GM12865 (cell line): ENCODE results near the gene RIPOR3.

Experiments used
- DNase-seq: peaks from one replicate; pipeline ENCODE4 v3.0.0; 2010; ENCODE audit warnings: low read depth
- H3K4me3 ChIP-seq: 2 replicates; pipeline ENCODE4 v1.5.1; 2011; ENCODE audit warnings: mild to moderate bottlenecking, low read depth, low read length, control low read depth
- CTCF ChIP-seq: IDR thresholded peaks from 2 replicates; pipeline ENCODE4 v1.5.1; 2011; ENCODE audit warnings: low read length, control low read depth, low read depth, inconsistent platforms; ENCODE audit not compliant: insufficient read depth; ENCODE audit errors: missing control alignments

The RIPOR3 gene, protein sequence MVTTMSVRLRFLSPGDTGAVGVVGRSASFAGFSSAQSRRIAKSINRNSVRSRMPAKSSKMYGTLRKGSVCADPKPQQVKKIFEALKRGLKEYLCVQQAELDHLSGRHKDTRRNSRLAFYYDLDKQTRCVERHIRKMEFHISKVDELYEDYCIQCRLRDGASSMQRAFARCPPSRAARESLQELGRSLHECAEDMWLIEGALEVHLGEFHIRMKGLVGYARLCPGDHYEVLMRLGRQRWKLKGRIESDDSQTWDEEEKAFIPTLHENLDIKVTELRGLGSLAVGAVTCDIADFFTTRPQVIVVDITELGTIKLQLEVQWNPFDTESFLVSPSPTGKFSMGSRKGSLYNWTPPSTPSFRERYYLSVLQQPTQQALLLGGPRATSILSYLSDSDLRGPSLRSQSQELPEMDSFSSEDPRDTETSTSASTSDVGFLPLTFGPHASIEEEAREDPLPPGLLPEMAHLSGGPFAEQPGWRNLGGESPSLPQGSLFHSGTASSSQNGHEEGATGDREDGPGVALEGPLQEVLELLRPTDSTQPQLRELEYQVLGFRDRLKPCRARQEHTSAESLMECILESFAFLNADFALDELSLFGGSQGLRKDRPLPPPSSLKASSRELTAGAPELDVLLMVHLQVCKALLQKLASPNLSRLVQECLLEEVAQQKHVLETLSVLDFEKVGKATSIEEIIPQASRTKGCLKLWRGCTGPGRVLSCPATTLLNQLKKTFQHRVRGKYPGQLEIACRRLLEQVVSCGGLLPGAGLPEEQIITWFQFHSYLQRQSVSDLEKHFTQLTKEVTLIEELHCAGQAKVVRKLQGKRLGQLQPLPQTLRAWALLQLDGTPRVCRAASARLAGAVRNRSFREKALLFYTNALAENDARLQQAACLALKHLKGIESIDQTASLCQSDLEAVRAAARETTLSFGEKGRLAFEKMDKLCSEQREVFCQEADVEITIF

GRCh38 chr20:50690650-50691572 lies at the start of gene RIPOR3:
Gene RIPOR3, minus strand, starts transcription at chr20:50691542. Its CDS starts 414 bp downstream, at chr20:50691128.
- no peak for DNase-seq
- no peak within 1 kb of the TSS for H3K4me3 ChIP-seq
- TF ChIP-seq CTCF: no peak

- no peak for DNase-seq
- TF ChIP-seq CTCF: no peak
- H3K4me3 ChIP-seq: no peak overlapping the region
Observed at GRCh38 chr20:50737352-50737751, 46.0 kb upstream of the RIPOR3 start.

GRCh38 chr20:50735813-50736212 lies 44.5 kb upstream of the RIPOR3 start:
- no peak for TF ChIP-seq CTCF
- no peak overlapping the region for H3K4me3 ChIP-seq
- no peak for DNase-seq

DNA sequence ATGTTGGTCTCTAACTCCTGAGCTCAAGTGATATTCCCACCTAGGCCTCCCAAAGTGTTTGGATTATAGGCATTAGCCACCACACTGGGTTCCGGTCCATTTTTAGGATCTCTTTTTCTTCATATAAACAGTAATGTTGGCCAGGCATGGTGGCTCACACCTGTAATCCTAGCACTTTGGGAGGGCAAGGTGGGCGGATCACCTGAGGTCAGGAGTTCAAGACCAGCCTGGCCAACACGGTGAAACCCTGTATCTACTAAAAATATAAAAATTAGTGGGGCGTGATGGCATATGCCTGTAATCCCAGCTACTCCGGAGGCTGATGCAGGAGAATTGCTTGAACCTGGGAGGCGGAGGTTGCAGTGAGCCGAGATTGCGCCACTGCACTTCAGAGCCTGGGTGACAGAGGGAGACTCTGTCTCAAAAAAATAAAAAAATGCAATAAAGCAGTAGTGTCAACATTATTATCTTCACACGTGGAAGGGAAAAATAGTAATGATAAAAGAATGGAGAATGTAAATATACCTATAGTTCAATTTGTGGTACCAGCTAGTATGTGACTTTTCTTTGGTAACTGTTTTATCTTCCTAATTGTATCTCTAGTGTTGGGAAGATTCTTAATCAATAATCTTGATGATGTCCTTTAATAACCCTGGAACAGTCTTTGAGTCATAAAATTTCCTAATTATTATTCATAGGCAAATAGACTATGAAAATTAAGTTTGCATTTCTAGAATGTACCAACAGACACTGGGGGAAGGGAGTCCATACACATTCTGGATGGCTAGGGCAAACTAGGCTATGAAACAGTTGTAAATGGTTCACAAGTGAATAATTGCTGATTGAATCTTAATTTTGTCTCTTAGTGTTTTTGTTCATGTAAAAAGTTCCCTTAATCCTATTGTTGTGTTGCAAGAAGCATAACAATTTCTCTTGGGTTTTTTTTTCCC lies 43.7 kb upstream of the RIPOR3 start:
- no peak overlapping the region for H3K4me3 ChIP-seq
- DNase-seq: no peak
- TF ChIP-seq CTCF: no peak

- no peak for TF ChIP-seq CTCF
- DNase-seq: no peak
- no peak overlapping the region for H3K4me3 ChIP-seq
Observed at GRCh38 chr20:50733644-50734349, 42.5 kb upstream of the RIPOR3 start.
